ENCODE data around the gene STKLD1. TPM values are rescaled to one million over a fixed set of nuclear protein-coding genes. Genes with fewer than 3 reads are reported as not detected.

STKLD1 gene
- total RNA-seq, 4 donors from 2014 or later = 0.38 TPM; not detected in 3

- no peak overlapping the region for H3K4me3 ChIP-seq
- no peaks in the 10 kb centered on the region for H3K27me3 ChIP-seq
- peak overlapping the region in 1 of 4 donors; percentile 52 for H3K27ac ChIP-seq
- H3K9me3 ChIP-seq = no peaks in the 10 kb centered on the region
- 80 to 83% methylated on average over 8 to 9 of the region's 14 CpGs for WGBS, 2 donors
- DNase-seq = no peak
- peaks cover 0 to 48% (median 11%) of the 10 kb centered on the region in 3 donors for H3K4me1 ChIP-seq
- TF ChIP-seq POLR2A (IDR thresholded peaks at IDR 0.05) = no peak
- TF ChIP-seq CTCF (IDR thresholded peaks at IDR 0.05) = no peak
- H3K36me3 ChIP-seq = no peaks in the 10 kb centered on the region
- intact Hi-C loops (cut with DNase I) = no loop called here
Observed at GRCh38 chr9:133379153-133380086, 3.3 kb downstream of the STKLD1 start.

GRCh38 chr9:133380734-133381133 is 4.6 kb downstream of the STKLD1 start:
- Histone ChIP-seq H3K4me1 (peaks cover 0 to 38% (median 11%) of the 10 kb centered on the region in 3 donors), H3K36me3 (no peaks in the 10 kb centered on the region), H3K27me3 (no peaks in the 10 kb centered on the region), H3K4me3 (no peak overlapping the region), H3K9me3 (no peaks in the 10 kb centered on the region), H3K27ac (no peak overlapping the region)
- intact Hi-C loops (cut with DNase I) = no loop called here
- WGBS, 2 donors = 87% methylated on average over 4 of the region's 4 CpGs
- DNase-seq = no peak
- TF ChIP-seq CTCF (IDR thresholded peaks at IDR 0.05) (no peak), POLR2A (IDR thresholded peaks at IDR 0.05) (no peak)

- Histone ChIP-seq H3K27ac (no peak overlapping the region), H3K36me3 (no peaks in the 10 kb centered on the region), H3K4me1 (peaks cover 6 to 32% (median 6%) of the 10 kb centered on the region in 3 donors), H3K4me3 (no peak overlapping the region), H3K27me3 (no peaks in the 10 kb centered on the region), H3K9me3 (no peaks in the 10 kb centered on the region)
- intact Hi-C loops (cut with DNase I) = no loop called here
- 76 to 85% methylated on average over 4 of the region's 4 CpGs for WGBS, 2 donors
- TF ChIP-seq POLR2A (IDR thresholded peaks at IDR 0.05) (no peak), CTCF (IDR thresholded peaks at IDR 0.05) (no peak)
- DNase-seq = no peak
Observed at GRCh38 chr9:133382507-133383141, 6.5 kb downstream of the STKLD1 start.

GRCh38 chr9:133383438-133383837 is 7.3 kb downstream of the STKLD1 start:
- Histone ChIP-seq H3K27me3 (no peaks in the 10 kb centered on the region), H3K27ac (no peak overlapping the region), H3K4me3 (no peak overlapping the region), H3K4me1 (peaks cover 6 to 32% (median 9%) of the 10 kb centered on the region in 3 donors), H3K9me3 (no peaks in the 10 kb centered on the region), H3K36me3 (no peaks in the 10 kb centered on the region)
- no peak for DNase-seq
- TF ChIP-seq POLR2A (IDR thresholded peaks at IDR 0.05) (no peak), CTCF (IDR thresholded peaks at IDR 0.05) (no peak)
- WGBS, 2 donors = 88 to 90% methylated on average over 3 of the region's 3 CpGs
- intact Hi-C loops (cut with DNase I) = no loop called here

GRCh38 chr9:133384736-133385321 is 8.7 kb downstream of the STKLD1 start:
- TF ChIP-seq CTCF (IDR thresholded peaks at IDR 0.05) = no peak
- TF ChIP-seq POLR2A (IDR thresholded peaks at IDR 0.05) = no peak
- WGBS, 2 donors = 86 to 90% methylated on average over 17 of the region's 17 CpGs
- H3K4me1 ChIP-seq = peaks cover 6 to 18% (median 9%) of the 10 kb centered on the region in 3 donors
- H3K4me3 ChIP-seq = no peak overlapping the region
- no peak for DNase-seq
- H3K36me3 ChIP-seq = no peaks in the 10 kb centered on the region
- peaks cover 0 to 9% (median 0%) of the 10 kb centered on the region in 4 donors for H3K27me3 ChIP-seq
- no peaks in the 10 kb centered on the region for H3K9me3 ChIP-seq
- intact Hi-C loops (cut with DNase I) = no loop called here
- no peak overlapping the region for H3K27ac ChIP-seq

All from esophagus squamous epithelium (tissue), 5 donors.